ENCODE measurements around the gene CAMK1D.

DNA sequence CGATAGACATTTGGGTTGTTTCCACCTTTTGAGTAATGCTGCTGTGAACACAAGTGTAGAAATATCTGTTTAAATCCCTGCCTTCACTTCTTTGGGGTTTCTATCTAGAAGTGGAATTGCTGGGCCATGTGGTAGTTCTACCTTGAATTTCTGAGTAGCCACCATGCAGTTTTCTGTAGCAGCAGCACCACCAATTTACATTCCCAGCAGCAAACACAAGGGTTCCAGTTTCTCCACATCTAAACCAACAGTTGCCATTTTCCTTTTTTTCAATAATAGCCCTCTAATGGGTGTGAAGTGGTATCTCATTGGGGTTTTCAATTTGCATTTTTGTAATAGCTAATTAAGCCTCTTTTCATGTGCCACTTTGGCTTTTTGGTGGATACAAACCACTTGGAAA, 442.4 kb downstream of the CAMK1D start:
- TF ChIP-seq POLR2A (IDR thresholded peaks at IDR 0.05) = no peak
- TF ChIP-seq, protein P1, sequence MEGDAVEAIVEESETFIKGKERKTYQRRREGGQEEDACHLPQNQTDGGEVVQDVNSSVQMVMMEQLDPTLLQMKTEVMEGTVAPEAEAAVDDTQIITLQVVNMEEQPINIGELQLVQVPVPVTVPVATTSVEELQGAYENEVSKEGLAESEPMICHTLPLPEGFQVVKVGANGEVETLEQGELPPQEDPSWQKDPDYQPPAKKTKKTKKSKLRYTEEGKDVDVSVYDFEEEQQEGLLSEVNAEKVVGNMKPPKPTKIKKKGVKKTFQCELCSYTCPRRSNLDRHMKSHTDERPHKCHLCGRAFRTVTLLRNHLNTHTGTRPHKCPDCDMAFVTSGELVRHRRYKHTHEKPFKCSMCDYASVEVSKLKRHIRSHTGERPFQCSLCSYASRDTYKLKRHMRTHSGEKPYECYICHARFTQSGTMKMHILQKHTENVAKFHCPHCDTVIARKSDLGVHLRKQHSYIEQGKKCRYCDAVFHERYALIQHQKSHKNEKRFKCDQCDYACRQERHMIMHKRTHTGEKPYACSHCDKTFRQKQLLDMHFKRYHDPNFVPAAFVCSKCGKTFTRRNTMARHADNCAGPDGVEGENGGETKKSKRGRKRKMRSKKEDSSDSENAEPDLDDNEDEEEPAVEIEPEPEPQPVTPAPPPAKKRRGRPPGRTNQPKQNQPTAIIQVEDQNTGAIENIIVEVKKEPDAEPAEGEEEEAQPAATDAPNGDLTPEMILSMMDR (IDR thresholded peaks at IDR 0.05) = no peak
